ENCODE results near the gene RASGRP2.

RASGRP2 gene

DNA sequence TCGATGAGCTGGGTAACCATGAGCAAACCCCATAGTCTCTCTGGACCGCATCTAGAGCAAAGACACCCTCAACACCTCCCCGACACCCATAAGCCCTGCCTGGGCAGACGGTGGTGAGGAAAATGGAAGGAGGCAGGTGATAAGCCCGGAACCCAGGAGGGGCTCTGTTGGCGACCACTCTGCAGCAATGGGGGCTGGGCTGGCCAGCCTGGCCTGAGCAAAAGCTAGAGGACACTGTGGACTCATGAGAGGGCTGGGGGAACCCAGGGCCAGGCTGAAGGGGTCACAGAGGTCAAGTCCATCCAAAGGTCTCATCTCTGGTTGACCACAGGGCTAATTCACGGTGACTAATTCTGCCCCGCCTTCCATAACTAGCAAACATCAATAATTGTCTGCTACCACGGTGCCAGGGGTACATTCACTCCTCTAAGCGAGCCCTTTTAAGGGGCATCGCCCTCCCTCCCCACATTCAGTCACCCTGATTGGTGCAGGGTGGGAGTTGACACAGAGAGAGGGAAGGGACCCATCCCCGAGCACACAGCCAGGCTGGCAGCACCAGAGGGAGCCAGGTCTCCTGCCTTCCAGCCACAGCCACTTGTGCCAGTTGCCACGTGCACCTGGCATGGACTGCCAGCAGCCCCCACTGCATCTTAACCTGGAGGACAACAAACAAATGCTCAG lies 11.9 kb upstream of the RASGRP2 start:
- TF ChIP-seq POLR2AphosphoS5 (IDR thresholded peaks at IDR 0.05; ENCODE audit: borderline replicate concordance, low read depth, low read length) (no peak), FOXP2 (optimal IDR thresholded peaks at IDR 0.05; ENCODE audit: control extremely low read depth, extremely low read length, insufficient read depth) (no peak), EZH2 (IDR thresholded peaks at IDR 0.05) (no peak)
- no peaks in the 10 kb centered on the region for H3K36me3 ChIP-seq (ENCODE audit: insufficient read depth, low read length)
- H3K9ac ChIP-seq (ENCODE audit: insufficient read length) = no peak overlapping the region
- H3K27ac ChIP-seq = no peak overlapping the region
- H3K4me3 ChIP-seq = no peak overlapping the region
- no peak for DNase-seq (ENCODE audit: low read depth, low spot score)
- no peaks in the 10 kb centered on the region for H3K9me3 ChIP-seq (ENCODE audit: low read depth, low read length)

DNA sequence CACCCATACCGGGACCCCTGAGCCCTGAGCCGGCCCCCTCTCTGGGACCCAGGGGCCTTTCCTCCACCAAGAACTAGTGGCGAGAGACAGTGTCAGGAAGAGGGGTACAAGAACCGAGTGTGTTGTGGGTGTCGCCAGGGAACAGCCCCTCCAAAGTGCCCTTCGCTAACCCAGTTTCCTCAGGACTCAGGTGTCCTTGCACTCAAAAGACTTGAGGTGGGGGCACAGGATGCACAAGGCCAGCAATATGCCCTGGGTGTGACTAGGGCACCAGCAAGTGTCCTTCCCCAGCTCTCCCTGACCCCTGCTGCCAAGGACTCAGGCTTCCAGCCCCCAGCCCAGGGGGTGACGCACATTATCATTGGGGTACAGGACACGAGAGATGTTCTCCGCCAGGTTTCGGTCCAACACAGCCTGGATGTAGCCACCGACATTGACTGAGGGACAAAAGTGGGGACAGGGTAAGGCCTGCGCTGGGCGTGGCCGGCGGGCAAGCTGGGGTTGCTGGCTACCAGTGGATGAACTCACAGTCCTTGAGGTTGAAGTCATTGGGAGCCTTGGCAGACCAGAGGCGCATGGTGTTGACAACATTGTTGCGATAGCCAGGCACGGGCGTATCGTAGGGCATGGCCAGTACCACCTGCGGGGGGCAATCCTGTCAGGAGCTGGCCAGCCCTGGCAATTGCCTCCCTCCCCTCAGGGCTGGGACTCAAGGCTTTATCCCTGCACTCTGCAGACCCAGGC lies 11.1 kb upstream of the RASGRP2 start:
- TF ChIP-seq POLR2AphosphoS5 (IDR thresholded peaks at IDR 0.05; ENCODE audit: borderline replicate concordance, low read depth, low read length) = no peak
- no peak for TF ChIP-seq EZH2 (IDR thresholded peaks at IDR 0.05)
- no peak for TF ChIP-seq FOXP2 (optimal IDR thresholded peaks at IDR 0.05; ENCODE audit: control extremely low read depth, extremely low read length, insufficient read depth)
- H3K9me3 ChIP-seq (ENCODE audit: low read depth, low read length) = no peaks in the 10 kb centered on the region
- no peak for DNase-seq (ENCODE audit: low read depth, low spot score)

DNA sequence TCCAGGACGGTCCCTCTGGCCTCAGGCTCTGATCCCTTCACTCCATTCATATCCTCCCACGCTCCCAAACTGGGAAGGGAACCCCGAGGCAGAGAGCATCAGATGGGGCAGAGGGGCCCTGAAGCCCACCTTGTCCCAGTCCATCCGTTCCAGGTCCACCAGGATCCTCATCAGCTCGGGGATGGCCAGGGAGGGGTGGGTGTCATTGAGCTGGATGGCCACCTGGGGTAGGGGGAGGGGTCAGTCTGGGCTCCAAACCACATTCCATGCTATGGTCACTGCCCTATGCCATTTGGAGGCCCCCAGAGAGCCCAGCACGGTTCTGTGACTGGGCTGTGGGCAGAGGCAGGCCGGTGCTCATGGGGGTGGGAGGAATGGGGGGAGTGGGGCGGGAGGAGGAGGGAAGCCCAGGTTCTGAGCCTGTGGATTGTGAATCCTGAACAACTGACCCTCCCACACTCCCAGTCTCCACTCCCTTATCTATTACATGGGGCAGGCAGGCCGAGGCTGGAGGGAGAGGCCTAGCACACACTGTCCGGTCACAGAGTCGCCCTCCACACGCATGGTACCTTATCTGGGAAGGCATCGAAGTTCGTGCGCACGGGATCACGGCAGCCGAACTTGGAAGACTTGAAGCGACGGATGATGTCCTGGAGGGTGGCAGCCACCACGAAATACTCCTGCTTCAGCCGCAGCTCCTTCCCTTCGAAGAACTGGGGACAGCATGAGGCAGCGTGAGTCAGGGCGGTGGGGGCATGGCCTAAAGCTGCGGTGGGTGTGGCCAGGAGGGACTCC lies 10.4 kb upstream of the RASGRP2 start:
- Histone ChIP-seq H3K9ac (ENCODE audit: insufficient read length) (no peak overlapping the region), H3K27ac (no peak overlapping the region), H3K36me3 (ENCODE audit: insufficient read depth, low read length) (no peaks in the 10 kb centered on the region), H3K4me3 (no peak overlapping the region), H3K9me3 (ENCODE audit: low read depth, low read length) (no peaks in the 10 kb centered on the region)
- DNase-seq (ENCODE audit: low read depth, low spot score) = no peak
- TF ChIP-seq EZH2 (IDR thresholded peaks at IDR 0.05) (no peak), POLR2AphosphoS5 (IDR thresholded peaks at IDR 0.05; ENCODE audit: borderline replicate concordance, low read depth, low read length) (no peak), FOXP2 (optimal IDR thresholded peaks at IDR 0.05; ENCODE audit: control extremely low read depth, extremely low read length, insufficient read depth) (no peak)

More for the DNA sequence above, 11.1 kb upstream of the RASGRP2 start:
- H3K9ac ChIP-seq (ENCODE audit: insufficient read length) = no peak overlapping the region
- no peak overlapping the region for H3K4me3 ChIP-seq
- no peaks in the 10 kb centered on the region for H3K36me3 ChIP-seq (ENCODE audit: insufficient read depth, low read length)
- no peak overlapping the region for H3K27ac ChIP-seq

- Histone ChIP-seq H3K4me3 (no peak overlapping the region), H3K9ac (ENCODE audit: insufficient read length) (no peak overlapping the region), H3K36me3 (ENCODE audit: insufficient read depth, low read length) (no peaks in the 10 kb centered on the region), H3K27ac (no peak overlapping the region), H3K9me3 (ENCODE audit: low read depth, low read length) (no peaks in the 10 kb centered on the region)
- no peak for DNase-seq (ENCODE audit: low read depth, low spot score)
- TF ChIP-seq FOXP2 (optimal IDR thresholded peaks at IDR 0.05; ENCODE audit: control extremely low read depth, extremely low read length, insufficient read depth) = no peak
- TF ChIP-seq EZH2 (IDR thresholded peaks at IDR 0.05) = no peak
- no peak for TF ChIP-seq POLR2AphosphoS5 (IDR thresholded peaks at IDR 0.05; ENCODE audit: borderline replicate concordance, low read depth, low read length)
Measured at GRCh38 chr11:64753380-64754123, 9.6 kb upstream of the RASGRP2 start.

DNA sequence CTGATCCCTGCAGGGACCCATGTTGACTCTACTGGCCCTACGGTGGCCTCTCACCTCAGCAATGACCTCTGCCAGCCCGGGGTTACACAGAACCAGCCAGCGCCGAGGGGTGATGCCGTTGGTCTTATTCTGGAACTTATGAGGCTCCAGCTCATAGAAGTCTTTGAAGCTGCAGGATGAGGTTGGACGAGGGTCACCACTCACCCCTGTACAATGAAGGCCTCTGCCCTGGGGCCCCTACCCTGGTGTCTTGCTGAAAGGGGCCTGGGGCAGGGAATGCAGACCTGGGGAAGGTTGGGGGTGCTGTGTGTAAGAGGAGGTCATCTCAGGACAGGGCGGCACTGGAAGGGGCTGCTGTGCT lies 9.1 kb upstream of the RASGRP2 start:
- no peak overlapping the region for H3K4me3 ChIP-seq
- TF ChIP-seq POLR2AphosphoS5 (IDR thresholded peaks at IDR 0.05; ENCODE audit: borderline replicate concordance, low read depth, low read length) (no peak), FOXP2 (optimal IDR thresholded peaks at IDR 0.05; ENCODE audit: control extremely low read depth, extremely low read length, insufficient read depth) (no peak), EZH2 (IDR thresholded peaks at IDR 0.05) (no peak)
- no peak for DNase-seq (ENCODE audit: low read depth, low spot score)
- no peak overlapping the region for H3K9ac ChIP-seq (ENCODE audit: insufficient read length)
- no peak overlapping the region for H3K27ac ChIP-seq
- no peaks in the 10 kb centered on the region for H3K36me3 ChIP-seq (ENCODE audit: insufficient read depth, low read length)
- no peaks in the 10 kb centered on the region for H3K9me3 ChIP-seq (ENCODE audit: low read depth, low read length)

- Histone ChIP-seq H3K9me3 (ENCODE audit: low read depth, low read length) (no peaks in the 10 kb centered on the region), H3K9ac (ENCODE audit: insufficient read length) (no peak overlapping the region), H3K36me3 (ENCODE audit: insufficient read depth, low read length) (no peaks in the 10 kb centered on the region), H3K27ac (no peak overlapping the region), H3K4me3 (no peak overlapping the region)
- DNase-seq (ENCODE audit: low read depth, low spot score) = no peak
- TF ChIP-seq POLR2AphosphoS5 (IDR thresholded peaks at IDR 0.05; ENCODE audit: borderline replicate concordance, low read depth, low read length) (no peak), FOXP2 (optimal IDR thresholded peaks at IDR 0.05; ENCODE audit: control extremely low read depth, extremely low read length, insufficient read depth) (no peak), EZH2 (IDR thresholded peaks at IDR 0.05) (no peak)
Measured at GRCh38 chr11:64752175-64752970, 8.4 kb upstream of the RASGRP2 start.

DNA sequence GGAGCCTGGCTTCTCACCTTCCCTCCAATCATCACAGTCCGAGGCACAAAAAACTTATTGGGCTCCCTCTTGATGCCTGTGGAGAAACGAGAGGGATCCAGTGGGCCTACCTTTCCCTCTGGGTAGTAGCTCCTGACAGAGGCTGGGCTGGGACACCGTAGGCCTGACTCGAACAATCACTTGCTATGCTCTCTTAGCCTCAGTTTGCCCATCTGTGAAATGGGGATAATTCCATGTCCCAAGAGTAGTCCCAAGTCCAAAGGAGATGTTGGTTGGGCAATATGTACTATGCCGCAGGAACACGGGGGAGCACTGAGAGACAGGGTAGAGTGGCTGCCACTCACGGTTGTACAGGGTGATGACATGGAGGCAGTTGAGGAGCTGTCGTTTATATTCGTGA lies 7.6 kb upstream of the RASGRP2 start:
- Histone ChIP-seq H3K36me3 (ENCODE audit: insufficient read depth, low read length) (no peaks in the 10 kb centered on the region), H3K4me3 (no peak overlapping the region), H3K9ac (ENCODE audit: insufficient read length) (no peak overlapping the region), H3K27ac (no peak overlapping the region), H3K9me3 (ENCODE audit: low read depth, low read length) (no peaks in the 10 kb centered on the region)
- DNase-seq (ENCODE audit: low read depth, low spot score) = no peak
- TF ChIP-seq EZH2 (IDR thresholded peaks at IDR 0.05) = no peak
- no peak for TF ChIP-seq FOXP2 (optimal IDR thresholded peaks at IDR 0.05; ENCODE audit: control extremely low read depth, extremely low read length, insufficient read depth)
- no peak for TF ChIP-seq POLR2AphosphoS5 (IDR thresholded peaks at IDR 0.05; ENCODE audit: borderline replicate concordance, low read depth, low read length)
